Left renal pelvis (tissue), 4 donors: Measurements from ENCODE around the gene CIITA. TPM values are rescaled to one million over a fixed set of nuclear protein-coding genes. Genes with fewer than 3 reads are reported as not detected.
"Not testable (repeated sequence)": the region's sequence is repeated elsewhere in the genome, so short reads cannot be mapped to it uniquely, and the experiment has no call there.

Source experiments
- DNase-seq, 4 donors: peaks; one replicate each; pipeline ENCODE4 v3.0.0-alpha.2; 2013; ENCODE audit warnings: low read depth in 4 of 4, low spot score in 3 of 4
- polyA plus RNA-seq, 4 donors: library from polyadenylated mRNA; unstranded; fragments of 120-200 nt; gene quantifications; one replicate each; pipeline ENCODE4 v1.2.1, GENCODE V29; 2013; ENCODE audit not compliant: insufficient read length in 4 of 4

The CIITA gene
- polyA plus RNA-seq, 4 donors, result 2.3 to 6.7 (median 5.6) TPM

DNA sequence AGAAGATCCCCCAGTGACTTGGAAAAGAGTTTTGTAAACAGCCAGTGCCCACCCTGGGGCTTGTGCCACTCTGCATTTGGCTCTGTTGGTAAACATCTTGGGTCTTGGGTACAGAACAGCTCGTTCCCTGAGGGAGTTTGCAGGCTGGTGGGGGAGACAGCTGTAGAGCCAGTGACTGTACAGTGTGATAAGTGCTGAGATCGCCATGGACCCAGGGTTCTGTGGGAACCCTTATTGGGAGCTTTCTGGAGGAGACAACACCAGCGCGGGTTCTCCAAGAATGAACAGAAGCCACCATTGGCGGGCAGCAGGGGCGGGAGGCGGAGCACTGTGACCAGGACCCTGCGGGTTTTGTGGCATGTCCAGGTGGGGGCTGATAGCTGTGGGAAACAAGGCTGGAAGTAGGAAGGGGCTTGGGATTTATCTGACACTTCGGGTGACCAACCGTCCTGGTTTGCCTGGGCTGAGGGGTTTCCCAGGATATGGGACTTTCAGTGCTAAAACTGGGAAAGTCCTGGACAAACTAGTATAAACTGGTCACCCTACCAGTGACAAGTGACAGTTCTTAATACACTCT lies 70.3 kb downstream of the CIITA start:
- DNase-seq, result no peak

DNA sequence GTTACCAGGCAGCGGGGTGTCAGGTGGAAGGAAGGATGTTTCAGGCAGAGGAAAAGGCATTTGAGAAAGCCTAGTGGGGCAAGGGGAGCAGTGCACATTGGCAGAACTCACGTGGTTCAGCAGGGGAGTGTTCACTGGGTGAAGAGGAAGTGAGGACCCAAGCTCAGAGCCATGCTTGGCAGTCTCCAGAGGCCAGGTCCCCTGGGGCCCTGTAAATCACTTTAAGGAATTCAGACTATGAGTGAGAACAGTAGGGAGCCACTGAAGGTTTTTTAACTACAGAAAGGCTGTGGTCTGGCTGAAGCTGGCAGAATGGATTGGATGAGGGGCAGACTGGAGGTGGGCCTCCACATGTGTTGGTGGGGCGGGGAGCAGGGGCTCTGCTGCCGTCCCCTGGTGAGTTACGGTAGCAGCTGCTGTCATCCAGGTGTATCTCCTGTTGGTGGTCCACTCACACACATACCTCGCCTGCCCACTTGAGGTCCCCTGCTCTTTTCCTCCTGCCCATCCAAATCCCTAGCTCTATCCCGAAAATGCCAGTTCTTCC lies 72.5 kb downstream of the CIITA start:
- no peak for DNase-seq

DNA sequence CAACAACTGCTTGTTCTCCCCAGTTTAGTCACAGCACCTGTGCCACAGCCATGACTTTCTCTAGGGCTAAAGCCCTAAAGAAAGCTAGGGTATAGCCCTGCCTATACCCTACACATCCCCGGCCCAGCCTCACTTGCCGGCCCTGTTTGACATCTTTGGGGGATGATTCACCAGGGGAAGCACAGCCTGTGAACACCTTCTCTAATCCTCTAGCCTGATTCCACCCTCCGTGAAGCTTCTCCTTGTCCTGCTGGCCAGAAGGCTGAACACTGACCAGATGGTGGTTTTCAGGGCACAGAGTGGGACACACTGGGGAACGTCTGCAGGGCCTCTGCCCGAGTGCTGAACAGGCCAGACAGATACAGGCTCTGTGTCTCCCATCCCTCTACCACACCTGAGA lies 73.4 kb downstream of the CIITA start:
- no peak for DNase-seq

DNA sequence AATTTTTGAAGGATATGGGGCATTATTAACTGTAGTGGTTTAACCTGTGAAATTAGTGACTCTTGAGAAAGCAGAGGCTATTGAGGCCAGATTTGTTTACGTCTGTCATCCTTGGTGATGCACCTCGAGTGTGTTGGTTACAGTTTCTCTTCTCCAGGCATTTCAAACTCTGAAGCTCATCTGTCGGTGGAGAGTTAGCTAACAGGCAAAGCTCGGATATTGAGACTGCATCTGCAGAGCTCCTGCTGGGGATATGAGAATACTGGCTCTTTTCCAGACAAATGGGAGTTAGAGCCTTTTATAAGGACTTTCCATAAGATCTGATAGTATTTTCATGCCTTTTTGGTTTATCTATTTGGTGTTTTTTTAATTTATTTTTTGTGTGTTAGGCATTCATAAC lies 74.0 kb downstream of the CIITA start:
- DNase-seq, result no peak

DNA sequence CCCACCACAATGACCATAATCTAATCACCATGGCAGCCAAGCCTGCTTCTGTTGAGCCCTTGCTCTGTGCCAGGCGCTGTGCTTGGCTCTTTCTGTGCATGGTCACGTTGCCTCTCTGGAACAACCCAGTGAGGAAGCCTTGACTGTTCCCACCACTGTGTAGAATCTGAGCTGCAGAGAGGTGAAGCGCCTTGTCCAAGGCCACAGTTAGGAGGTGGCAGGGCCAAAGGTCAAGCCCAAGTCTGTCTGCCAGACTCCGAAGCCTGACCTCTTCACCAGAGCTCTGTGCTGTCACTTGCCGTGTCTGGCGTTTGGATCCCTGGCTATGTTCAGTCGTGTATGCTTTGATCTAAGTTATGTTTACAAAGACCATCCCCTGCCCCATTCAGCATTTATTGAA lies 77.9 kb downstream of the CIITA start:
- no peak for DNase-seq

DNA sequence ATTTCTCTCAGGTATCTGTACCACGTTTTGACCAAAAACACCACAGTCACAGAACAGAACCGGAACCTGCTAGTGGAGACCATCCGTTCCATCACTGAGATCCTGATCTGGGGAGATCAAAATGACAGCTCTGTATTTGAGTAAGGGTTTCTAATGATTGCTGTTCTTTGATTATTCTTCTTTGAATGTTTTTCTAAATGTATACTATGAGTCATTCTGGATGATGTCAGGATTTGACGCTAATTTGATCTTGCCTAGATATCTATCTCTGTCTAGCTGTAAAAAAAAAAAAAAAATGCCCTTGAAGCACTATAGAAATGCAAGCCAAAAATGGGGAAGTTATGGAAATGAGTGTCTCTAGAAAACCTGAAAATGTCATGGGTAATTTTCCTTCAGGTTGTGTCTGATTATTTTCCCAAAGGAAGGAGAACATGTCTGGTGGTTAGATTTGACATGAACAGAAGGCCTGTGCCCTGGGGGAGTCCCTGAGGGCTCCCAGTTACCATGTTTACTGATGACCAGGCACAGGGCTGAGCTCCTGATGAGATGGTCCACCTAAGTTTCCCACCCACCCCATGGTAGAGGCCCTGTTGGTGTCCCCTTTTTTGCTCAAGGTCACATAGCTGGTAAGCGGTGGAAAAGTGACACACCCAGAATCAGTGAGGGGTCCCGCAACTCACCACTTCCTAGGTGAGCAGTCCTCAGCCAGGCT lies 80.9 kb downstream of the CIITA start:
- no peak for DNase-seq

DNA sequence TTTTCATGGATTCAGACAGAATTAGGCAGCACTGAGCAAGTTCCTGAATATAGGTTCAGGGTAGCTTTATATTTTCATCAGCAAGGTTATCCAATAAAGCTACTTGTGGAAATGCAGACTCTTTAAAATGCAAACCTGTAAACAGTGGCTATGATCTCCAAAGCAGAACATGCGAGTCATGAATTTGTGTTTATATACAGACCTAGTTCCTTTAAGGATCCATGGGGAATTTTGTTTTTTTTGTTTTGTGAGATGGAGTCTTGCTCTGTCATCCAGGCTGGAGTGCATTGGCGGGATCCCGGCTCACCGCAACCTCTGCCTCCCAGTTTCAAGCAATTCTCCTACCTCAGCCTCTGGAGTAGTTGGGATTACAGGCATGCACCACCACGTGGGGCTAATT lies 82.2 kb downstream of the CIITA start:
- no peak for DNase-seq

DNA sequence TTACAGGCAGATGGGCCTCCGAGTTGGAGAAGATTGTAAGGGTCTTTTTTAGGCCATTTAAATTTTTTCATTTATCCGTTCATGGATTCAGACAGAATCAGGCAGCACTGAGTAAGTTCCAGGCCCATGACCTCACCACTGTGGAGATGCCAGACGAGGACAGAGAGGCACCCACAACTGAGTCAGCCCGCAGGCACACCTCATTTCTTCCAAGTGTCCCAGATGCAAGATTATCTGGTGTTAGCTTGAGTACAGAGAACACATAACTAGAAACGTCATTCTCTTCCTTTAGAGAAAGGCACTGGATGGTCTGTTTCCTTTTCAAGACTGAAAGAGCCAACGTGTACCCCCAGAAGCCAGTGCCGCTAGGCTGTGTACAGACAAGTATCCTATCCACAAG lies 84.2 kb downstream of the CIITA start:
- DNase-seq, result no peak

DNA sequence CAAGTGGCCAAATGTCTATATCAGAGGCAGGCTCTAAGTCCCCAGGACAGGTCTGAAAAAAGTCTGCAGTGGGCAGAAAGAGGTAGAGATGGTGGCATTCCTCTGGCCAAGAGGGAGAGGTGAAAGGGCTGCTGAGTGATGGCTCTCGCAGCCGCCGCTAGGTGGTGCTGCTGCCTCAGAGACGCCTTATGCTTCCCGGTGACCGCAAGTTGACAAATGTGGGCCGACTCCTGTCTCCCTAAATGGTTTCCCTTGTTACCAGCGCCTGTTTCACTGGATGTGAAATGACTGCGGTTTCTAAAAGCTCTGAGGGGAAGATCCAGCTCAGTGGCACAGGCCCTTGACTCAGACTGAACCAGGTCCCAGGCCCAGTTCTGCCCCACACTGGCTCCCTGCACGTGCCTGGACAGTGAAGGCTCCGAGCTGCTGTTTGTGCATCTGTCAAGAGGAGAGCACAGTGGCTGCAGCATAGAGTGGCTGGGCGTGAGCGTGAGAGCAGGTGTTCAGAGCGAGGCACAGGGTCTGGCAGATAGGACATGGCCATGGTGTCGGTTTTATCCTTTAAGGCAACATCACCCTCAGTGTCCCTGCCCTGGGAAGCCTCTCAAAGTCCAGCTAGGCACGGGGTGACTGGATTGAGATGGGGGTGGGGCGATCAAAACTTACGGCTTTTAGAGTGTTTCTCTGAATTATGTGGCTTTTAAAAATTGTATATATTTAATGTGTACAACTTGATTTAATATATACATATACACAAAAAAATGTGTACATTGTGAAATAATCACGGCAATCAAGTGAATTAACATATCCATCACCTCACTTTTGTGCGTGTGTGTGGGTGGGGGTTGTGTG lies 87.3 kb downstream of the CIITA start:
- peak in 1 of 4 donors; percentile 66 for DNase-seq

DNA sequence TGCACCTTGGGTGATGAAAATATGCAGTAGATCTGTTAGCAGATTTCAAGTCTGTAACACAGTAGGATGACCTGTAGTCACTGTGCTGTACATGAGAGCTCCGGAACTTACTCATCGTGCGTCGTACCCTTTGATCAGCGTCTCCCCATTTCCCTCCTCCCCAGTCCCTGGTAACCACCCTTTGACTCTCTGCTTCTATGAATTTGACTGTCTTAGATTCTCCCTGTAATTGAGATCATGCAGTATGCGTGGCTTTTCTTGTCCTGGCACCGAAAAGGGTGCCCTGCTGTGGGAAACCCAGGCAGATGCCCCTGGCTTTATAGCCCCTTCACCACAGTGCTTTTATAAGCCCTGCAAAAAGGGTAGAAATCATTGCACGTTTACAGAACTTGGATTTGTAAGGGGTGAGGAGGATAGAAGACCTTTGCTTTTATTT lies 87.9 kb downstream of the CIITA start:
- no peak for DNase-seq

DNA sequence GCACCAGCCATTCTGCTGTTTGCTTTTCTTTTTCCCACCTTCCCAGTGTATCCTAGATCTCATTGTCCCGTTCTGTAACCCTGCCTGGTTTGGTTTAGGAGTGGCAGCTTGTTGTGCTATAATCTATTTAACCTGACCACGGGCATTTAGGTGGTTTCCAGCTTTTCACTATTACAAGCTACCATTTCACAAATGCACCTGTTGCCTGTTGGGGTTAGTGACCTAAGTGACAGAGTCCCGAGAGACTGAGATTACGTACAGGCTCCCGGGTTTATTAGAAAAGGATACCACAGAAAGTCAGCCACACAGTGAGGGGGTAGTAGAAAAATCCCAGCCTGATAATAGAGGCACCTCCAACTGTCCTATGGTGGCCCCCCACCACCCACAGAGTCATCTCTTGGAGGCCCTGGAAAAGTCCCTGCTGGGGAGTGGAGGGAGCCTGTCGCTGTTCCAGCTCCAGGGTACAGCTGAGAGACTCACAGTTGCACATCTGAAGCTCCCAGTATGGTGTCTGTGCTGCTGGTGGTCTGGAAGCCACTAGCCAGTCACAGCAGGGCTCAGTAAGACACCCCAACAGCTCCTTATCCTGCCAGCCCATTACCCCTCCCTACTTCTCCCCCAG lies 88.5 kb downstream of the CIITA start:
- DNase-seq, result no peak

DNA sequence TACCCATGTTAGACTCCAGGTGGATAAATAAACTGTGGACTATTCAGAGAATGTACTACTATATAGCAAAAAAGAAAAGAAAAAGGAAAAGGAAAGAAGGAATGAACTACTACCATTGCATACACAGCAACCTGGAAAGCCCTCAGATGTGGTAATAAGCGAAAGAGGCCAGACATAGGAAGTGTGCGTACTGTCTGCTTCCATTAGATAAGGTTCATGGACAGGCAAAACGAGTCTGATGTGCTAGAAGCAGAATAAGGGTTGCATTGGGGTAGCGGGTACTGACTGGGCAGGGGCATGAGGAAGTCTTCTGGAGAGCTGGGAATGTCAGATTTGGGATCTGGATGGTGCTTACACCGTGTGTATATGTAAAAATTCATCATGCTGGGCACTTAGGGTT lies 89.1 kb downstream of the CIITA start:
- no peak for DNase-seq

DNA sequence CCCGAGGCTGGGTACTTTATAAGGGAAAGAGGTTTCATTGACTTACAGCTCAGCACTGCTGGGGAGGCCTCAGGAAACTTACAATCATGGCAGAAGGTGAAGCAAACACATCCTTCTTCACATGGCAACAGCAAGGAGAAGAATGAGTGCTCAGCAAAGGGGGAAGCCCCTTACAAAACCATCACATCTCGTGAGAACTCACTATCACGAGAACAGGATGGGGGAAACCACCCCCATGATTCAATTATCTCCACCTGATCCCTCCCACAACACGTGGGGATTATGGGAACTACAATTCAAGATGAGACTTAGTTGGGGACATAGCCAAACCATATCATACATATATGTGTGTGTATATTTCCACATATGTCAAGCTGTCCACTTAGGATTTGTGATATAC lies 89.6 kb downstream of the CIITA start:
- not testable (repeated sequence) for DNase-seq

DNA sequence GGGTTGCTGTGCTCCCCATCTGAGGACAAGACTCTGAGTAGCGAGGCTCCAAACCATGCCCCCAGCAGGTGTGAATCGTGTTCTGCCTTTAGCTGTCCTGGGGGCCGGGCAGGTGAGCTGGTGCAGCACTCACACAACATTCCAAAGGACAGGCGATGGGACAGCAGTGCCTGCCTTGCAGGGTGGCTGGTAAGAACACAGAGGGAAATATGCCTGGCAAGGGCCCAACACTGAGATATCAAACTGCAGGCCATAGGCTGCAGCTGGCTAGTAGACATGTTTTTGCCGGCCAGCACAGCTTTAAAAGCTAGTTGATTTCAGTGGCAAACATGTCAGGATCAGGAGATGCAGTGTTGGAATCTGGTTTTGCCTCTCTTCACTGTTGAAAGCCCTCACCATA lies 91.0 kb downstream of the CIITA start:
- no peak for DNase-seq

DNA sequence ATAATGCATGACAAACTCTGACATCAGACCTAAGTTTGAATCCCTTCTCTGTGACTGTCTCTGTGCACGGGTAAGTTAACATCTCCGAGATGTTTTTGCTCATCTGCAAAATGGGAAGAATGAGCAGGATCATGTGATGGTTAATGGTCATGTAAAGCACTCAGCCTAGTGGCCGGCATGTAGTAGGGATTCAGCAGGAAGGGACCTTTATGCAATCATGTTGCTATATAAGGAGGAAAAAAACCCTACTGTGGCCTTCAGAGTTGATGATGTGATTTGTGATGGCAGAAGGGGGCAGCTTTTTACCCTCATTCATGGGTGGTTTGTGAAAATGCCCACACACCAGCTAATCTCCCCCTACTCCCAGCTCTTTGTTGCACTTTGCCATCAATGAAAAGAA lies 91.5 kb downstream of the CIITA start:
- no peak for DNase-seq

DNA sequence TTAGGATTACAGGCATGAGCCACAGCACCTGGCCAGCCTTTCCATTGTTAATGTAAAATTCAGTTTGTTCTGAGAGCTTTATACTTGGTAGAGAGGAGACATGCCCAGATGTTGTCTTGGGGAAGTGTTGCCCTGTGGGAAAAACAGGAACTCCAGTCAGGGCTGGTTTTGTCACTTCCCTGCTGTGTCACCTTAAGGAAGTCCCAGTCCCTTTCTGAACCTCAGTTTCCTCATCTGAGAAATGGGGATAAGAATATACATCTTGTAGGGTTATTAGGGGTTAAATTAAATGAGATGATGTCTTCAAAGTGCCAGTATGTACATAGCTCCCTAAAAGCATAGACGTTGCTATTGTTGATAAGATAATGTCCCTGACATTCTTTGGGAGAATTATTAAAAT lies 92.6 kb downstream of the CIITA start:
- DNase-seq, result no peak

DNA sequence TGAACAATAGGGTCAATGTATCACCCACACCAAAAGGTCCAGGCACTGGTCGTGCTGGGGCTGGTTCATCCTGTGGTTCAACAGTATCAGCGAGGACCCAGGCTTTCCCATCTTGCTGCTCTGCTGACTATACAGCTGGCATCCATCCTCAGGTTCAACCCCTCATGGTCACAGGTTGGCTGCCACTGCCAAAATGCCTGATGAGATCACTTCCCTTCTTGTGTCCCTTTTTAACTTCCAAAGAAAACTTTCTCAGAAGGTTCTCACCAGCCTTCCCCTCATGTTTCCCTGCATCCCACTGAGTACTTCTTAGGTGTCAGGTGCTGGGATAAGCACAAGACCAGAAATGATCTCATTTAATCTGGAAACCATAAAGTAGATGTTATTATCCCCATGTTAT lies 93.1 kb downstream of the CIITA start:
- DNase-seq, result no peak

DNA sequence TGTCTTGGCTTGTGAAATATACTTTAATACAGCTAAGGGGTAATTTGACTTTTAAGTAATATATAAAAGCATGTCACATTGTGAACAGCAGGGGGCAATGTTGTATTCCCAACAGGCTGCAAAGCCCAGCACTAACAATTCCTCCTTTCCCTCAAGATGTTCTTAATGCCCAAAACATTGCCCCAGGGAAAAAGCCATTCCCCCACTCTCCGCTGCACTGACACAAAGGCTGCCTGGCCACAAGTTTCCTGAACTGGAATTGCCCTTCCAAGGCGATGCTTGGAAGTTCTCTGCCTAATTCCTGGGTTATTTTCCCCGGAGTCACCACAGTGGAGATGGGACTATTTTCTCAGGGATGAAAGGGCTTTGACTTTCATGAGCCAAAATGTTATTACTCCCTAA lies 94.6 kb downstream of the CIITA start:
- peak; percentile 64 to 67 (median 66) for DNase-seq

DNA sequence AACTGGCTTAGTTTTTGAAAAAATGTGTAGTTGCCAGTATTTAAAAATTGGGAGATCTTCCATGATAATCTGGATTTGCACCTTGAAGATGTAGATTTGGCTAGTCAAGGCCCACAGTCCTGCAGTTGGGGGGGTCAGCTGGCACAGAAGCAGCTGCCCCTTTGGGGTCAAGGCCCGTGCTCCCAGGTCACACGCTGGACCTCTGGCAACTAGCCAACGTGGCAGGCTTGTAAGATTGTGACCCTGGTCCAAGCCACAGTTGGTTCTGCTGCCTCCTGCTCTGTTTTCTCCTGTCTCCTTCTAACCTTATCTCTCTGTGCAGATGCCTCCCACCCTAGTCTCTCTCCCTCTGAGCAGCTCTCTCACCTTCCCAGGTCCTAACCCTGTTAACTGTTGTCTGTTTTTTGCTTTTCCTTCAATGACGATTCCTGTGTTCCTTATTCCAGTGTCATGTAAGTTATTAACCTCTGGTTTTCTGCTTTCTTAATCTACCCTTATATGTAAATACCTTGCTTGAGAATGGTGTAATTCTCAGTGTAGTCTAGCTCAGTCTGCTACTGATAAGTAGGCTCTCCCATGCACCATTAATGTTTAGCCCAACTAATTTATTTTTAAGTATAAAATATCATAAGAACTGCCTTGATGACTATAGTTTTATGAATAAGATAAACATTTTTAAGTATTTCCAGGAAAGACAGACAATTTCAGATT lies 95.3 kb downstream of the CIITA start:
- no peak for DNase-seq

DNA sequence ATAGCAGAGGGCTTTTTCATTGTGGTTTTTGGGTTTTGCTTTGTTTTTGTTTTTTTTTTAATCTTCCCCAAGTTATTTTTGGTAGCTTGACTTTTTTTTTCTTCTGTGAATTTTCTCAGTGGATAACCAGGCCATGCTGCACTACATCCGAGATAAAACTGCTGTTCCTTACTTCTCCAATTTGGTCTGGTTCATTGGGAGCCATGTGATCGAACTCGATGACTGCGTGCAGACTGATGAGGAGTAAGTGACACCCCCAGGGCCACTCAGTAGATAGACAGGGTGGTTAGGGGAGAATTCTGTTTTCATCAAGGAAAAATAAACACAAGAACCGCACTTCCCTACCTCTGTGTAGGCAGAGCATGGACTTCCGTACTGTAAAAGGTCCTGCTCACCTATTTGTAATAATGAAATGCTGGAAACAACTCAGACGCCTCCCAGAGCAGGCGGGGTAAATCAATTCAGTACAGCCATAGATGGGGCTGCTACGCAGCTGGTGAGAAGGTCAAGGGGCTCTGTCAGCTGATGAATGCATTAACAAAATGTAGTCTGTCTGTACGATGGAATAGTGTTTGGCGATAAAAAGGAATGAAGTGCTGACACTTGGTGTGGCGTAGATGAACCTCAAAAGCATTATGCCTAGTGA lies 95.9 kb downstream of the CIITA start:
- no peak for DNase-seq
